ENCODE results near the gene POGLUT2. TPM values are rescaled to one million over a fixed set of nuclear protein-coding genes. Genes with fewer than 3 reads are reported as not detected.
A peak's percentile ranks its signal among the peaks of the same experiment; 100 is the strongest.

The POGLUT2 gene
- total and polyA plus RNA-seq, 10 of the 15 experiments (the other 5 are each of a cell fraction or from before 2014, with no cell fraction given) = 2.9 to 11.3 (median 7.6) TPM

DNA sequence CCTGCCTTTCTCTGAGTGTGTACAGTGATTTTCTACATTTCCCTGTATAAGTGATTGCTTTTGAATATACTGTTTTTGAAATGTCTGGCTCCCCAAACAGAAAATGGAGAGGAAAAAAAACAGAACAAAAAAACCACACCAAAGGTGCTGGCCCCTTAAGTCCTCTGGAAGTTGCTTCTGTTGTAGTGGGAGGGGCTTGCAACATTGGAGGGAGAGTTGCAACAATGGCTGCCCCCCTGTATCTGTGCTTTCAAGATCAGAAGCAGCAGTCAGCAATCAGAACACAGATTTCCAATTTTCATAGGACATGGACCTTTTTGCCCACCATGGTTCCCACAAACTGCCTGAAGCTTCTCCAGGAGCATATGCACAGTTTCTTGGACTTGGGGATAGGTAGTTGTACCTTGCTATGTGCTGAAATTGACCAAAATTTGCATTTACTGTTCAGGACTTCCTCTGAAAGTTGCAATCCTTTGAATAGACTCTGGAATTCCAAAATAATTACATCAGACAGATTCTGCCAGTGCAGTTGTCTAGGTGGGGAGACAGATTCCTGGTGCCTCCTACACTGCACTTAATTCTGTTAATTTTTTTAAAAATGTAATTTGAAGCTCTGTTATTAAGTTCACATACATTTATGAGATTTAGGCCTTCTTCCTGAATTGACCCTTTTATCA is 14.0 kb upstream of the POGLUT2 start:
- POLR2A ChIA-PET = interaction anchor here (2.3 kb wide), 1 partner anchor 15 kb away, joined by 8 read pairs; the partner anchor contains the start of genes BIVM and POGLUT2
- no peak for TF ChIP-seq ZBED1 (IDR thresholded peaks at IDR 0.05; ENCODE audit: borderline replicate concordance)
- TF ChIP-seq POU2F2 (IDR thresholded peaks at IDR 0.05; ENCODE audit: borderline replicate concordance, low read depth, low read length) = no peak
- no peak for TF ChIP-seq ETV6 (conservative IDR thresholded peaks at IDR 0.05 in 1 of 2, IDR thresholded peaks at IDR 0.05 in 1 of 2; ENCODE audit: borderline replicate concordance in 1 of 2, low read depth in 1 of 2)
- no peak for TF ChIP-seq CEBPZ (IDR thresholded peaks at IDR 0.05; ENCODE audit: low read depth, low read length)
- peak; percentile 86 for TF ChIP-seq YY1 (IDR thresholded peaks at IDR 0.05; ENCODE audit: low read depth, low read length)
- Histone ChIP-seq H3K36me3 (ENCODE audit: control insufficient read depth in 2 of 2, insufficient read depth in 2 of 2, low read length in 1 of 2) (peaks cover 0 to 2% of the 10 kb centered on the region in 2 experiments; a peak in 3 of 4 replicates), H3K4me2 (ENCODE audit: control insufficient read depth, insufficient read depth) (peak overlapping the region; percentile 69), H3K27ac (ENCODE audit: control insufficient read depth, insufficient read depth) (peak overlapping the region; percentile 46; the same call in 1 of the 2 replicates), H3K4me3 (no peak overlapping the region), H3K79me2 (ENCODE audit: control insufficient read depth, insufficient read depth, low read length) (peaks cover 8% of the 10 kb centered on the region), H3K9ac (ENCODE audit: control insufficient read depth, insufficient read depth, low read length) (no peak overlapping the region), H3K9me3 (replicated peaks; ENCODE audit: control insufficient read depth, insufficient read depth, low read length) (peaks cover 4% of the 10 kb centered on the region), H4K20me1 (ENCODE audit: control insufficient read depth, insufficient read depth) (no peaks in the 10 kb centered on the region), H3K4me1 (ENCODE audit: control insufficient read depth, insufficient read depth, low read length) (peaks cover 15% of the 10 kb centered on the region), H3K27me3 (replicated peaks in 1 of 2; ENCODE audit: control insufficient read depth in 2 of 2, insufficient read depth in 2 of 2, low read length in 1 of 2) (no peaks in the 10 kb centered on the region), H2AFZ (ENCODE audit: control insufficient read depth, low read depth, low read length) (peak overlapping the region; percentile 66)
- SMC1A ChIA-PET (ENCODE audit: uncharacterized antibody, unreplicated experiment) = interaction anchor here (0.9 to 2.3 kb wide), 4 partner anchors 11 to 42 kb away, joined by 3 to 8 read pairs (median 6); partner anchors contain the start of gene ERCC5
- in situ Hi-C loops (cut with MboI) = no loop called here
- RAD21 ChIA-PET (ENCODE audit: unreplicated experiment) = interaction anchor here (2.6 kb wide), 1 partner anchor 33 kb away, joined by 6 read pairs; the partner anchor contains the start of gene ERCC5
- CTCF ChIA-PET = interaction anchor here (0.6 to 2.9 kb wide), 5 partner anchors 12 to 221 kb away, joined by 3 to 18 read pairs (median 9); partner anchors contain the start of gene ERCC5
- ATAC-seq = peak; percentile 79
- intact Hi-C loops (cut with micrococcal nuclease; ENCODE audit: unreplicated experiment) = loop anchor here (5.0 kb wide), 1 partner anchor 40 kb away; the partner anchor contains the start of gene TEX30
- FAIRE-seq = no peak
- DNase-seq (ENCODE audit: low read depth, low spot score) = no peak
- BruUV-seq (replicated peaks) = no TSS peak
